Measurements from ENCODE around the gene SMYD5. TPM values are rescaled to one million over a fixed set of nuclear protein-coding genes. Genes with fewer than 3 reads are reported as not detected.
A peak's percentile ranks its signal among the peaks of the same experiment; 100 is the strongest.

Gene SMYD5
- total and polyA plus RNA-seq, 9 of the 15 experiments (the other 6 are each of a cell fraction or from before 2014, with no cell fraction given): 11.4 to 56.8 (median 32.0) TPM

DNA sequence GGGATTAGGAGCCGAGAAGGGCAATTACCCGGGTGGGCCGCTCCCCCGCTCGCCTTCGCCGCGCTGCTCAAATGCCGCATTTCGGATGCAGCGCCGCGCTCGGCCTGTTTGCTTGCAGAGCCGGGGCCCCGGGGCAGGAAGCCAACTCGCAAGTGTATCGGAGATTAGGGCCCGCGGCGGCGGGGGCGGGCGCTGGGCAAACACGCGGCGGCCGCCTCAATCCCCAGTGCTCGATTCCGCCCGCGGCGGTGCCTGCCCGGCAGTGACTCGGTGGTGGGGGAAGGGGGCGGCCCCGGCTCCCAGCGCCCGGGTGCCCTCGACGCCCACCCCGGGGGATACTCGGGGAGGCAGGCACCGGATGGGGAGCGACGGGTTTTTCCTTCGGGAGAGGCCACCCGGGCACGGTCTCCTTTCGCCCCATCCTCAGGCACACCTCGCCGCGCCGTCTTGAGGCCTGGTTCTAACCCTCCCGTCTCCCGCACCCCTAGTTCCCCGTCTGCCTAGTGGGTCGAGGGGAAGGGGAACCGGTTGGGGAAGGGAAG is 38.3 kb upstream of the SMYD5 start (continued):
- TF ChIP-seq, protein P1, sequence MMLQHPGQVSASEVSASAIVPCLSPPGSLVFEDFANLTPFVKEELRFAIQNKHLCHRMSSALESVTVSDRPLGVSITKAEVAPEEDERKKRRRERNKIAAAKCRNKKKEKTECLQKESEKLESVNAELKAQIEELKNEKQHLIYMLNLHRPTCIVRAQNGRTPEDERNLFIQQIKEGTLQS (IDR thresholded peaks at IDR 0.05): no peak
- TF ChIP-seq, protein P1 (CRISPR knock-in tag; conservative IDR thresholded peaks at IDR 0.05): no peak
- TF ChIP-seq EP300 (IDR thresholded peaks at IDR 0.05; ENCODE audit: low read length) (no peak), RHOXF2B (CRISPR knock-in tag; conservative IDR thresholded peaks at IDR 0.05) (no peak), PATZ1 (CRISPR knock-in tag; IDR thresholded peaks at IDR 0.05; ENCODE audit: borderline replicate concordance) (no peak), ADNP (tag; IDR thresholded peaks at IDR 0.05) (no peak), BACH1 (tag; IDR thresholded peaks at IDR 0.05) (no peak), CBX3 (IDR thresholded peaks at IDR 0.05; ENCODE audit: borderline replicate concordance in 1 of 2, low read length in 2 of 2) (no peak), SNRNP70 (optimal IDR thresholded peaks at IDR 0.05; ENCODE audit: low read depth, low read length) (no peak), CBX1 (IDR thresholded peaks at IDR 0.05; ENCODE audit: low read depth) (peak; percentile 33; the same call in 1 of the 2 replicates), HNRNPL (IDR thresholded peaks at IDR 0.05; ENCODE audit: low read depth, low read length) (peak; percentile 92), ELF1 (tag; IDR thresholded peaks at IDR 0.05) (no peak), ZC3H11A (IDR thresholded peaks at IDR 0.05; ENCODE audit: low read depth, low read length) (no peak), HOXB6 (CRISPR knock-in tag; IDR thresholded peaks at IDR 0.05; ENCODE audit: borderline replicate concordance) (no peak), ATF2 (CRISPR knock-in tag; IDR thresholded peaks at IDR 0.05) (no peak), RBM17 (IDR thresholded peaks at IDR 0.05; ENCODE audit: borderline replicate concordance, low read depth, low read length) (no peak), SRSF3 (IDR thresholded peaks at IDR 0.05; ENCODE audit: insufficient read depth, low read length) (no peak), MIER1 (IDR thresholded peaks at IDR 0.05; ENCODE audit: low read depth) (no peak), PHF20 (IDR thresholded peaks at IDR 0.05; ENCODE audit: partially characterized antibody) (no peak), GATAD2B (IDR thresholded peaks at IDR 0.05; ENCODE audit: borderline replicate concordance) (0 out of 2 replicates have a peak, but pooled peaks have one; percentile 46), TCF7 (IDR thresholded peaks at IDR 0.05; ENCODE audit: borderline replicate concordance) (no peak), ZNF316 (IDR thresholded peaks at IDR 0.05) (no peak), PTTG1 (tag; IDR thresholded peaks at IDR 0.05; ENCODE audit: low read depth) (no peak), ZNF507 (tag; conservative IDR thresholded peaks at IDR 0.05) (no peak), HMGN3 (IDR thresholded peaks at IDR 0.05; ENCODE audit: borderline replicate concordance, extremely low read depth, insufficient read length, low read depth, low read length) (peak; percentile 58), SMAD4 (CRISPR knock-in tag; conservative IDR thresholded peaks at IDR 0.05) (peak; percentile 63)
- TF ChIP-seq, protein P2, sequence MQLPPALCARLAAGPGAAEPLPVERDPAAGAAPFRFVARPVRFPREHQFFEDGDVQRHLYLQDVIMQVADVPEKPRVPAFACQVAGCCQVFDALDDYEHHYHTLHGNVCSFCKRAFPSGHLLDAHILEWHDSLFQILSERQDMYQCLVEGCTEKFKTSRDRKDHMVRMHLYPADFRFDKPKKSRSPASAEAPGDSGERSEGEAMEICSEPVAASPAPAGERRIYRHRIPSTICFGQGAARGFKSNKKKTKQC (CRISPR knock-in tag; IDR thresholded peaks at IDR 0.05): no peak

All from K562 (cell line).